SK-N-SH (cell line): ENCODE measurements around the gene ADGRB2. TPM values are rescaled to one million over a fixed set of nuclear protein-coding genes. Genes with fewer than 3 reads are reported as not detected.

Experiments
- CTCF ChIA-PET: fragments of 300-600, 350-600 bp; formaldehyde crosslinking; extraction: SDS; loops from one replicate; lab custom pipeline; 2021; lab: Yijun Ruan, JAX
- POLR2A ChIA-PET: fragments of 350-600 bp; sonication (Branson Sonifier 250); formaldehyde crosslinking; extraction: SDS; loops from one replicate; lab custom pipeline; 2020; ENCODE audit warnings: antibody characterized with exemption, inconsistent platforms; lab: Yijun Ruan, JAX
- DNase-seq: peaks from one replicate; pipeline ENCODE4 v3.0.0; 2012
- H2AFZ ChIP-seq: fragments of 200-600 bp; sonication (generic); 2 replicates; pipeline ENCODE4 v1.8.1; 2016; ENCODE audit warnings: antibody characterized with exemption, mild to moderate bottlenecking, low read depth
- H3F3A ChIP-seq: fragments of 200-600 bp; sonication (generic); replicated peaks from 2 replicates; pipeline ENCODE3; 2016; ENCODE audit warnings: antibody characterized with exemption, mild to moderate bottlenecking; ENCODE audit not compliant: insufficient read depth
- H3K27ac ChIP-seq, 2 experiments: fragments of 200-500 bp in 1 of 2; fragments of 200-600 bp in 1 of 2; sonication (Bioruptor generic) in 1 of 2; sonication (generic), shearing (Covaris generic) in 1 of 2; 2 replicates each; pipeline versions ENCODE4 v1.5.1 to v1.6.1; 2014 to 2016; ENCODE audit warnings: low read depth in 2 of 2, inconsistent platforms in 1 of 2, low read length in 1 of 2, mild to moderate bottlenecking in 1 of 2, mixed read lengths in 1 of 2
- H3K27me3 ChIP-seq: fragments of 200-600 bp; sonication (generic), shearing (Covaris generic); 2 replicates; pipeline ENCODE4 v1.6.1; 2016; ENCODE audit warnings: mixed run types; ENCODE audit not compliant: insufficient read depth
- H3K36me3 ChIP-seq, 2 experiments: fragments of 200-500 bp in 1 of 2; fragments of 200-600 bp in 1 of 2; sonication (Bioruptor generic) in 1 of 2; sonication (generic) in 1 of 2; replicated peaks in 1 of 2; 2 replicates each; pipeline versions ENCODE3 to v1.5.1; 2014 to 2016; ENCODE audit warnings: low read length in 1 of 2, mild to moderate bottlenecking in 1 of 2; ENCODE audit not compliant: insufficient read depth in 2 of 2, control insufficient read depth in 1 of 2
- H3K4me1 ChIP-seq, 2 experiments: fragments of 200-500 bp in 1 of 2; fragments of 200-600 bp in 1 of 2; sonication (Bioruptor generic) in 1 of 2; sonication (generic), shearing (Covaris generic) in 1 of 2; 2 replicates each; pipeline versions ENCODE4 v1.5.1 to v1.6.1; 2014 to 2016; ENCODE audit warnings: low read depth in 1 of 2, low read length in 1 of 2, mixed run types in 1 of 2; ENCODE audit not compliant: insufficient read depth in 2 of 2, control insufficient read depth in 1 of 2
- H3K4me2 ChIP-seq: fragments of 200-600 bp; sonication (generic), shearing (Covaris generic); 2 replicates; pipeline ENCODE4 v1.6.1; 2017; ENCODE audit warnings: mixed run types
- H3K4me3 ChIP-seq, 2 experiments: fragments of 200-500 bp in 1 of 2; fragments of 200-600 bp in 1 of 2; sonication (Bioruptor generic) in 1 of 2; sonication (generic), shearing (Covaris generic) in 1 of 2; 2 replicates each; pipeline versions ENCODE4 v1.5.1 to v1.8.1; 2014 to 2016; ENCODE audit warnings: low read depth in 2 of 2, inconsistent platforms in 1 of 2, low read length in 1 of 2, mild to moderate bottlenecking in 1 of 2, mixed read lengths in 1 of 2, moderate library complexity in 1 of 2
- H3K79me2 ChIP-seq: fragments of 200-600 bp; sonication (generic); 2 replicates; pipeline ENCODE4 v1.8.1; 2017; ENCODE audit warnings: mild to moderate bottlenecking; ENCODE audit not compliant: insufficient read depth
- H3K9ac ChIP-seq: fragments of 200-600 bp; sonication (generic); 2 replicates; pipeline ENCODE4 v1.6.1; 2017; ENCODE audit warnings: mixed run types
- H3K9me2 ChIP-seq: fragments of 200-600 bp; sonication (generic); 2 replicates; pipeline ENCODE4 v1.6.1; 2017; ENCODE audit warnings: mixed run types
- H3K9me3 ChIP-seq: fragments of 200-600 bp; sonication (generic); 2 replicates; pipeline ENCODE4 v1.6.1; 2017; ENCODE audit warnings: mixed run types, mild to moderate bottlenecking, moderate library complexity
- H4K20me1 ChIP-seq: fragments of 200-600 bp; sonication (generic); 2 replicates; pipeline ENCODE4 v1.6.1; 2017; ENCODE audit warnings: mild to moderate bottlenecking, mixed run types; ENCODE audit not compliant: insufficient read depth
- CHD2 ChIP-seq: fragments of 150-350 bp; IDR thresholded peaks from 2 replicates; pipeline ENCODE4 v1.6.1; 2018; ENCODE audit warnings: low read length; ENCODE audit not compliant: partially characterized antibody
- EP300 ChIP-seq, 2 experiments: IDR thresholded peaks; 2 replicates each; pipeline versions ENCODE4 v1.4.0 to v1.6.1; 2012; ENCODE audit warnings: borderline replicate concordance in 1 of 2, low read depth in 1 of 2, low read length in 1 of 2
- EZH2phosphoT487 ChIP-seq: fragments of 200-600 bp; sonication (generic); IDR thresholded peaks from 2 replicates; pipeline ENCODE4 v1.6.1; 2017; ENCODE audit warnings: low read depth, mixed run types, mild to moderate bottlenecking, antibody characterized with exemption, moderate library complexity, borderline replicate concordance
- FOXJ3 ChIP-seq: sonication (generic); formaldehyde crosslinking; IDR thresholded peaks from 2 replicates; pipeline ENCODE4 v1.5.1; 2020; ENCODE audit warnings: mild to moderate bottlenecking, missing genetic modification reagents
- FOXM1 ChIP-seq: IDR thresholded peaks from 2 replicates; pipeline ENCODE4 v1.4.0; 2012; ENCODE audit warnings: low read depth, mild to moderate bottlenecking
- GABPA ChIP-seq: IDR thresholded peaks from 2 replicates; pipeline ENCODE4 v1.4.0; 2012; ENCODE audit warnings: low read depth, mild to moderate bottlenecking
- GATA2 ChIP-seq: sonication (generic); formaldehyde crosslinking; IDR thresholded peaks from 2 replicates; pipeline ENCODE4 v1.5.0; 2020; ENCODE audit warnings: mild to moderate bottlenecking, missing genetic modification reagents
- JUND ChIP-seq: IDR thresholded peaks from 2 replicates; pipeline ENCODE4 v1.4.0; 2012
- MEF2A ChIP-seq: IDR thresholded peaks from 2 replicates; pipeline ENCODE4 v1.4.0; 2012; ENCODE audit warnings: low read depth, borderline replicate concordance
- MXI1 ChIP-seq: IDR thresholded peaks from 2 replicates; pipeline ENCODE4 v1.6.1; 2012; ENCODE audit warnings: mild to moderate bottlenecking, low read depth, low read length, improper control_type of control experiment
- RAD21 ChIP-seq: IDR thresholded peaks from 2 replicates; pipeline ENCODE4 v1.6.1; 2012; ENCODE audit warnings: mild to moderate bottlenecking, low read length
- RCOR1 ChIP-seq: fragments of 150-350 bp; IDR thresholded peaks from 2 replicates; pipeline ENCODE4 v1.6.1; 2017; ENCODE audit warnings: antibody characterized with exemption, low read length
- SIN3A ChIP-seq: IDR thresholded peaks from 2 replicates; pipeline ENCODE4 v1.6.1; 2012; ENCODE audit warnings: low read depth, mild to moderate bottlenecking, low read length, moderate library complexity, borderline replicate concordance
- SMC3 ChIP-seq: IDR thresholded peaks from 2 replicates; pipeline ENCODE4 v1.6.1; 2012; ENCODE audit warnings: low read depth, low read length, improper control_type of control experiment
- TCF12 ChIP-seq: IDR thresholded peaks from 2 replicates; pipeline ENCODE4 v1.4.0; 2012
- USF2 ChIP-seq: fragments of 150-350 bp; IDR thresholded peaks from 2 replicates; pipeline ENCODE4 v1.6.1; 2017; ENCODE audit warnings: antibody characterized with exemption, low read length, low read depth, borderline replicate concordance
- YY1 ChIP-seq: IDR thresholded peaks from 2 replicates; pipeline ENCODE4 v1.4.0; 2012; ENCODE audit warnings: low read depth, mild to moderate bottlenecking
- WGBS: methylation state at CpG from one replicate; pipeline ENCODE4 v1.1.6; 2017; ENCODE audit warnings: low lambda C conversion rate; 5-methylcytosine and 5-hydroxymethylcytosine counted together
- polyA plus RNA-seq, 3 experiments: library from polyadenylated mRNA; depleted of rRNA; stranded (reverse); fragments of >200 nt; gene quantifications; 2 replicates each; pipeline ENCODE4 v1.2.3, GENCODE V29; 2012
- TF ChIP-seq, protein P1 (sequence below): IDR thresholded peaks from 2 replicates; pipeline ENCODE4 v1.4.0; 2012; ENCODE audit warnings: low read depth, borderline replicate concordance
- TF ChIP-seq, protein P2 (sequence below): IDR thresholded peaks from 2 replicates; pipeline ENCODE4 v1.4.0; 2012; ENCODE audit warnings: low read depth

ADGRB2 gene
- polyA plus RNA-seq, 1 of the 3 experiments (the other 2 are of a cell fraction): 13.0 TPM

GRCh38 chr1:31785020-31785946 lies 21.1 kb upstream of the ADGRB2 start:
- Histone ChIP-seq H4K20me1 (no peaks in the 10 kb centered on the region), H3F3A (peaks cover 9% of the 10 kb centered on the region), H3K4me2 (no peak overlapping the region), H3K79me2 (no peaks in the 10 kb centered on the region), H3K27ac (peak overlapping the region in 1 of 2 experiments; percentile 97; a peak in 2 of 4 replicates), H3K4me3 (no peak overlapping the region), H3K9me3 (no peaks in the 10 kb centered on the region), H2AFZ (no peak overlapping the region), H3K36me3 (no peaks in the 10 kb centered on the region), H3K9ac (no peak overlapping the region), H3K4me1 (peaks cover 25 to 86% of the 10 kb centered on the region in 2 experiments), H3K27me3 (no peaks in the 10 kb centered on the region), H3K9me2 (no peaks in the 10 kb centered on the region)
- TF ChIP-seq USF2 (no peak), EP300 (IDR thresholded peaks at IDR 0.05; ENCODE audit: borderline replicate concordance in 1 of 2, low read depth in 1 of 2, low read length in 1 of 2) (0 out of 4 replicates have a peak, but pooled peaks of 1 of the 2 experiments have one; percentile 8), EZH2phosphoT487 (no peak), SMC3 (0 out of 2 replicates have a peak, but pooled peaks have one; percentile 5), SIN3A (no peak), GABPA (no peak), MEF2A (no peak), MXI1 (peak; percentile 18; the same call in 1 of the 2 replicates)
- ChIA-PET POLR2A (interaction anchor here (0.7 to 6.6 kb wide), 7 partner anchors 10 to 43 kb away, joined by 3 to 67 read pairs (median 5); partner anchors contain the start of gene ADGRB2), CTCF (interaction anchor here (0.7 to 21.1 kb wide), 12 partner anchors 9 to 604 kb away, joined by 4 to 707 read pairs (median 5); partner anchors contain the start of genes ADGRB2, COL16A1 and PTP4A2)
- DNase-seq: peak; percentile 74
- WGBS: 70% methylated on average over 14 of the region's 20 CpGs

DNA sequence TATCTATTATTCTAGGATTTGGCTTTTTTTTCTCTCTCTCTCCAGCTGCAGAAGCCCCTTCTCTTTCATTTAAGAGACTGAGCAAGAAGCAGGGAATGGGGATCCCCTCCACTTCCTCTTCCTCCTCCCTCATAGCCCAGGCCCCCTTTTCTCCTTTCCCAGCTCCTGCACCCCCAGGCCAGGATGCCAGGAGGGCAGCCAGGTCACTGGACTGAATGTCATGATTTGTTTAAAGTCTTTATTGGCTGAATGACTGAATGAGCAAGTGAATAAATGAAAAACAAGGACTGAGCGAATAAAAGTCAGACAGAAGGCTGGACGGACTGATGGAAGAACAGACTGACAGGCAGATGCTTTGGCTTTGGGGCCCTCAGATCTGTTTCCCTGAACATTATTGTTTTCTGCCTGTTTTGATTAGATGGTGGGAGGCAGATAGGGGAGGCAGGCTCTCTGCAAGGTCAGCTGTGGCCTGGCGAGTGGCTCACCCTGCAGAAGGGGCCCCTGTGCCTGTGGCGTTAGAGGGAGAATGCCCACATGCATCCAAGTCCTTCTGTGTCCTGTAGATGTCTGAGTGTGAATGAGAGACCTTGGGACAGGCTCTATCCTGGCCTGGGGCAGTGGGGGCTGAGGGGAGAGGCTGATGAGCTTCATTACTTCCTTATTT lies 20.3 kb upstream of the ADGRB2 start:
- H3K79me2 ChIP-seq: no peaks in the 10 kb centered on the region
- no peaks in the 10 kb centered on the region for H3K9me3 ChIP-seq
- peaks cover 23 to 86% of the 10 kb centered on the region in 2 experiments for H3K4me1 ChIP-seq
- no peak overlapping the region for H3K9ac ChIP-seq
- CTCF ChIA-PET: interaction anchor here (0.7 to 21.1 kb wide), 14 partner anchors 8 to 603 kb away, joined by 3 to 707 read pairs (median 5); partner anchors contain the start of genes ADGRB2, COL16A1 and PTP4A2
- DNase-seq: peak; percentile 69
- peaks cover 9% of the 10 kb centered on the region for H3F3A ChIP-seq
- peak; percentile 22 for TF ChIP-seq RAD21
- peak; percentile 19 for TF ChIP-seq CHD2
- no peak for TF ChIP-seq SIN3A
- peak; percentile 26; the same call in 1 of the 2 replicates for TF ChIP-seq TCF12
- TF ChIP-seq, protein P1, sequence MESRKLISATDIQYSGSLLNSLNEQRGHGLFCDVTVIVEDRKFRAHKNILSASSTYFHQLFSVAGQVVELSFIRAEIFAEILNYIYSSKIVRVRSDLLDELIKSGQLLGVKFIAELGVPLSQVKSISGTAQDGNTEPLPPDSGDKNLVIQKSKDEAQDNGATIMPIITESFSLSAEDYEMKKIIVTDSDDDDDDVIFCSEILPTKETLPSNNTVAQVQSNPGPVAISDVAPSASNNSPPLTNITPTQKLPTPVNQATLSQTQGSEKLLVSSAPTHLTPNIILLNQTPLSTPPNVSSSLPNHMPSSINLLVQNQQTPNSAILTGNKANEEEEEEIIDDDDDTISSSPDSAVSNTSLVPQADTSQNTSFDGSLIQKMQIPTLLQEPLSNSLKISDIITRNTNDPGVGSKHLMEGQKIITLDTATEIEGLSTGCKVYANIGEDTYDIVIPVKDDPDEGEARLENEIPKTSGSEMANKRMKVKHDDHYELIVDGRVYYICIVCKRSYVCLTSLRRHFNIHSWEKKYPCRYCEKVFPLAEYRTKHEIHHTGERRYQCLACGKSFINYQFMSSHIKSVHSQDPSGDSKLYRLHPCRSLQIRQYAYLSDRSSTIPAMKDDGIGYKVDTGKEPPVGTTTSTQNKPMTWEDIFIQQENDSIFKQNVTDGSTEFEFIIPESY: no peak
- no peak for TF ChIP-seq YY1
- peak; percentile 93 for TF ChIP-seq GATA2
- no peak for TF ChIP-seq FOXM1
- TF ChIP-seq EP300 (IDR thresholded peaks at IDR 0.05; ENCODE audit: borderline replicate concordance in 1 of 2, low read depth in 1 of 2, low read length in 1 of 2): peak in 1 of 2 experiments; percentile 85; a peak in 2 of 4 replicates
- no peak for TF ChIP-seq JUND
- TF ChIP-seq RCOR1: peak; percentile 38; the same call in 1 of the 2 replicates
- peak; percentile 92 for TF ChIP-seq FOXJ3 (CRISPR knock-in tag)
- TF ChIP-seq, protein P2, sequence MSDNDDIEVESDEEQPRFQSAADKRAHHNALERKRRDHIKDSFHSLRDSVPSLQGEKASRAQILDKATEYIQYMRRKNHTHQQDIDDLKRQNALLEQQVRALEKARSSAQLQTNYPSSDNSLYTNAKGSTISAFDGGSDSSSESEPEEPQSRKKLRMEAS: no peak
- no peaks in the 10 kb centered on the region for H3K27me3 ChIP-seq
- H3K36me3 ChIP-seq: no peaks in the 10 kb centered on the region
- peak overlapping the region in 1 of 2 experiments; percentile 97; a peak in 3 of 4 replicates for H3K27ac ChIP-seq
- POLR2A ChIA-PET: interaction anchor here (0.7 to 6.6 kb wide), 6 partner anchors 9 to 43 kb away, joined by 3 to 67 read pairs (median 8); partner anchors contain the start of gene ADGRB2
- H3K4me3 ChIP-seq: no peak overlapping the region
- H2AFZ ChIP-seq: no peak overlapping the region
- H4K20me1 ChIP-seq: no peaks in the 10 kb centered on the region
- 79% methylated on average over 4 of the region's 4 CpGs for WGBS
- no peak overlapping the region for H3K4me2 ChIP-seq
- H3K9me2 ChIP-seq: no peaks in the 10 kb centered on the region
